ENCODE measurements around the gene SPATA17. TPM values are rescaled to one million over a fixed set of nuclear protein-coding genes. Genes with fewer than 3 reads are reported as not detected.

Gene SPATA17
- total and polyA plus RNA-seq, 2 of the 13 experiments (the other 11 are each of a cell fraction or from before 2014, with no cell fraction given): 0.48 to 1.7 TPM

DNA sequence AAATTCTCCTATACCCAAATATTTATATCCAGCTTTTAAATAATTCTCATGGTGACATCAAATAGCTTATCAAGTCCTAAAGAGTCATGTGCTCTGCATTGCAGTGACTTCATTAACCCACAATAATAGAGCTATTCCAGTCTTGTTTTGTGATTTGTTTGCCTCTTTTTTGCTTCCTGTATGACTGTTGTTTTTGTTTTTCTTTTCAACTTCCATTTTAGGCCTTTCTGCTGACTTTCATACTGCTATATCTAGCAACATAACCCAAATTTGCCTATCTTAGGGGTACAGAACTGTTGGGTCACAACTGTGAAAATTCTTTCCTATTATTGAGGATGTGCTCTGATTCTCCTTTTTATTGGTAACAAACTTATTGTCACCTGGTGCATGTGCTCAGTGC is 30.3 kb downstream of the SPATA17 start:
- ChIA-PET POLR2A (no interaction called here), CTCF (ENCODE audit: low intra/inter-chr PET ratio, low total read pairs) (no interaction called here)
- no peaks in the 10 kb centered on the region for H3K27me3 ChIP-seq (ENCODE audit: control insufficient read depth in 1 of 2, insufficient read depth in 2 of 2, low read length in 2 of 2)
- intact Hi-C loops (cut with micrococcal nuclease; ENCODE audit: unreplicated experiment) (loop anchor here (10.0 kb wide), 1 partner anchor 237 kb away; no protein-coding TSS in a partner anchor), in situ Hi-C loops (cut with HindIII; ENCODE audit: extremely low pct_ligation_motif_present, low pct_unique_long_range_greater_than_20kb) (no loop called here)
- no peak overlapping the region for H2AFZ ChIP-seq (ENCODE audit: low read length)
- no TSS peak for BruUV-seq (replicated peaks)
- H3K4me3 ChIP-seq (replicated peaks in 1 of 3; ENCODE audit: insufficient read depth in 1 of 3, low read depth in 2 of 3, low read length in 3 of 3): no peak overlapping the region
- FAIRE-seq (no peak), ATAC-seq (no peak), DNase-seq (ENCODE audit: low spot score) (no peak)
- no peaks in the 10 kb centered on the region for H3K4me1 ChIP-seq (ENCODE audit: insufficient read depth, low read length)
- H3K9ac ChIP-seq (ENCODE audit: insufficient read depth, low read depth, low read length): no peak overlapping the region
- no peak overlapping the region for H3K4me2 ChIP-seq (ENCODE audit: low read depth, low read length)
- H3K27ac ChIP-seq (ENCODE audit: extremely low read length, insufficient read depth, low read length): no peak overlapping the region
- no peaks in the 10 kb centered on the region for H3K9me3 ChIP-seq (ENCODE audit: low read length)
- H3K79me2 ChIP-seq (ENCODE audit: insufficient read depth, low read length): no peaks in the 10 kb centered on the region
- H3K36me3 ChIP-seq (replicated peaks in 1 of 2; ENCODE audit: control insufficient read depth in 1 of 2, insufficient read depth in 2 of 2, low read length in 2 of 2): no peaks in the 10 kb centered on the region
- TF ChIP-seq CBX2 (IDR thresholded peaks at IDR 0.05; ENCODE audit: low read depth, low read length) (no peak), CBX2 (CRISPR knock-in tag; IDR thresholded peaks at IDR 0.05; ENCODE audit: low read depth) (no peak)
- TF ChIP-seq, protein P1, sequence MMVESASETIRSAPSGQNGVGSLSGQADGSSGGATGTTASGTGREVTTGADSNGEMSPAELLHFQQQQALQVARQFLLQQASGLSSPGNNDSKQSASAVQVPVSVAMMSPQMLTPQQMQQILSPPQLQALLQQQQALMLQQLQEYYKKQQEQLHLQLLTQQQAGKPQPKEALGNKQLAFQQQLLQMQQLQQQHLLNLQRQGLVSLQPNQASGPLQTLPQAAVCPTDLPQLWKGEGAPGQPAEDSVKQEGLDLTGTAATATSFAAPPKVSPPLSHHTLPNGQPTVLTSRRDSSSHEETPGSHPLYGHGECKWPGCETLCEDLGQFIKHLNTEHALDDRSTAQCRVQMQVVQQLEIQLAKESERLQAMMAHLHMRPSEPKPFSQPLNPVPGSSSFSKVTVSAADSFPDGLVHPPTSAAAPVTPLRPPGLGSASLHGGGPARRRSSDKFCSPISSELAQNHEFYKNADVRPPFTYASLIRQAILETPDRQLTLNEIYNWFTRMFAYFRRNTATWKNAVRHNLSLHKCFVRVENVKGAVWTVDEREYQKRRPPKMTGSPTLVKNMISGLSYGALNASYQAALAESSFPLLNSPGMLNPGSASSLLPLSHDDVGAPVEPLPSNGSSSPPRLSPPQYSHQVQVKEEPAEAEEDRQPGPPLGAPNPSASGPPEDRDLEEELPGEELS (CRISPR knock-in tag; IDR thresholded peaks at IDR 0.05): no peak
- H4K20me1 ChIP-seq (ENCODE audit: insufficient read depth, low read length): no peaks in the 10 kb centered on the region

- 0% methylated on average over 2 of the region's 2 CpGs for WGBS (ENCODE audit: low lambda C conversion rate)
- TF ChIP-seq ZNF512B (CRISPR knock-in tag; IDR thresholded peaks at IDR 0.05; ENCODE audit: borderline replicate concordance): no peak
- TF ChIP-seq SAP130 (CRISPR knock-in tag; IDR thresholded peaks at IDR 0.05; ENCODE audit: low read depth): no peak
- no peak for TF ChIP-seq ZKSCAN5 (CRISPR knock-in tag; IDR thresholded peaks at IDR 0.05)
Observed at GRCh38 chr1:217668351-217668940, 37.3 kb downstream of the SPATA17 start.

More at GRCh38 chr1:217668351-217668940, 37.3 kb downstream of the SPATA17 start:
- Histone ChIP-seq H3K36me3 (replicated peaks in 1 of 2; ENCODE audit: control insufficient read depth in 1 of 2, insufficient read depth in 2 of 2, low read length in 2 of 2) (no peaks in the 10 kb centered on the region), H3K27me3 (ENCODE audit: control insufficient read depth in 1 of 2, insufficient read depth in 2 of 2, low read length in 2 of 2) (no peaks in the 10 kb centered on the region), H3K4me3 (replicated peaks in 1 of 3; ENCODE audit: insufficient read depth in 1 of 3, low read depth in 2 of 3, low read length in 3 of 3) (no peak overlapping the region), H3K9ac (ENCODE audit: insufficient read depth, low read depth, low read length) (no peak overlapping the region), H3K4me2 (ENCODE audit: low read depth, low read length) (no peak overlapping the region), H3K27ac (ENCODE audit: extremely low read length, insufficient read depth, low read length) (no peak overlapping the region), H4K20me1 (ENCODE audit: insufficient read depth, low read length) (no peaks in the 10 kb centered on the region), H3K9me3 (ENCODE audit: low read length) (no peaks in the 10 kb centered on the region), H2AFZ (ENCODE audit: low read length) (no peak overlapping the region), H3K79me2 (ENCODE audit: insufficient read depth, low read length) (no peaks in the 10 kb centered on the region), H3K4me1 (ENCODE audit: insufficient read depth, low read length) (no peaks in the 10 kb centered on the region)
- ATAC-seq (no peak), FAIRE-seq (no peak), DNase-seq (ENCODE audit: low spot score) (no peak)
- intact Hi-C loops (cut with micrococcal nuclease; ENCODE audit: unreplicated experiment) (loop anchor here (10.0 kb wide), 1 partner anchor 244 kb away; no protein-coding TSS in a partner anchor), in situ Hi-C loops (cut with HindIII; ENCODE audit: extremely low pct_ligation_motif_present, low pct_unique_long_range_greater_than_20kb) (no loop called here)
- ChIA-PET POLR2A (no interaction called here), CTCF (ENCODE audit: low intra/inter-chr PET ratio, low total read pairs) (no interaction called here)
- BruUV-seq (replicated peaks): no TSS peak

Measured in HepG2 (cell line).